Loucy (cell line): ENCODE data around the gene SLC39A11.

Experiments used
- CTCF ChIP-seq: fragments of 200-600 bp; sonication (generic); conservative IDR thresholded peaks from 2 replicates; pipeline ENCODE4 v1.5.1; 2014; ENCODE audit warnings: mild to moderate bottlenecking, antibody characterized with exemption, low read length
- EZH2phosphoT487 ChIP-seq: fragments of 200-600 bp; IDR thresholded peaks from 2 replicates; pipeline ENCODE4 v1.6.1; 2018; ENCODE audit warnings: antibody characterized with exemption, mild to moderate bottlenecking, moderate library complexity, borderline replicate concordance

DNA sequence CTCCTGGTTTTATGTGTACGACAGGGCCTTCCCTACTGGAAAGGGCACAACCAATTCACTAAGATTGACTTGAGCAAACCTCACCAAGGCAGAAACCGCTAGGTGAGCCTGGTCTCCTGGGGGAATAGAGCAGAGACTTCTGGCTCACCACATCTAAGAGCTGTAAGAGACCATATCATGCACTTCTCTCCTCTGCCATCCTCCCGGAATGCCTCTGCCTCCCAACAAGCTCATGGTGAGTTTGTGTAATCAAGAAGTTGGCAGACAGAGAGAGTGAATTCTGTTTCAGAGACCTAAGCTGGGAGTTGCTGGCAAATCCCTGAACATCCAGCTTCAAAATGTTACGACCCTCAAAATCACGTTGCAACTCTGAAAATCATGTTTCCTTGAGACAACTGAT lies 154.8 kb downstream of the SLC39A11 start:
- TF ChIP-seq EZH2phosphoT487 (no peak), CTCF (no peak)
